ENCODE measurements around the gene UPF1.

Gene UPF1

GRCh38 chr19:18856385-18857126 lies 24.8 kb downstream of the UPF1 start:
- DNase-seq (ENCODE audit: low read depth) = no peak
- TF ChIP-seq CTCF (IDR thresholded peaks at IDR 0.05; ENCODE audit: control insufficient read depth, insufficient read depth, low read depth, low read length, missing control alignments) = peak; percentile 50
- no peak overlapping the region for H3K4me3 ChIP-seq (ENCODE audit: control insufficient read depth, low read depth, low read length)

- DNase-seq (ENCODE audit: low read depth) = no peak
- no peak overlapping the region for H3K4me3 ChIP-seq (ENCODE audit: control insufficient read depth, low read depth, low read length)
- TF ChIP-seq CTCF (IDR thresholded peaks at IDR 0.05; ENCODE audit: control insufficient read depth, insufficient read depth, low read depth, low read length, missing control alignments) = no peak
These were observed 25.5 kb downstream of the UPF1 start for GRCh38 chr19:18857223-18857622.

- no peak overlapping the region for H3K4me3 ChIP-seq (ENCODE audit: control insufficient read depth, low read depth, low read length)
- DNase-seq (ENCODE audit: low read depth) = no peak
- no peak for TF ChIP-seq CTCF (IDR thresholded peaks at IDR 0.05; ENCODE audit: control insufficient read depth, insufficient read depth, low read depth, low read length, missing control alignments)
These were observed 27.3 kb downstream of the UPF1 start for GRCh38 chr19:18858906-18859646.

- DNase-seq (ENCODE audit: low read depth) = no peak
- no peak for TF ChIP-seq CTCF (IDR thresholded peaks at IDR 0.05; ENCODE audit: control insufficient read depth, insufficient read depth, low read depth, low read length, missing control alignments)
These were observed 28.0 kb downstream of the UPF1 start for GRCh38 chr19:18859676-18860301.

GRCh38 chr19:18860302-18860700 lies 28.5 kb downstream of the UPF1 start:
- H3K4me3 ChIP-seq (ENCODE audit: control insufficient read depth, low read depth, low read length) = no peak overlapping the region
- no peak for DNase-seq (ENCODE audit: low read depth)
- no peak for TF ChIP-seq CTCF (IDR thresholded peaks at IDR 0.05; ENCODE audit: control insufficient read depth, insufficient read depth, low read depth, low read length, missing control alignments)

More at GRCh38 chr19:18859676-18860301, 28.0 kb downstream of the UPF1 start:
- no peak overlapping the region for H3K4me3 ChIP-seq (ENCODE audit: control insufficient read depth, low read depth, low read length)

GRCh38 chr19:18860725-18861124 lies 29.0 kb downstream of the UPF1 start:
- DNase-seq (ENCODE audit: low read depth) = no peak
- no peak overlapping the region for H3K4me3 ChIP-seq (ENCODE audit: control insufficient read depth, low read depth, low read length)
- TF ChIP-seq CTCF (IDR thresholded peaks at IDR 0.05; ENCODE audit: control insufficient read depth, insufficient read depth, low read depth, low read length, missing control alignments) = no peak

Measured in AG09309 (cell line).